H1 (cell line): ENCODE measurements around the gene MMAA. TPM values are rescaled to one million over a fixed set of nuclear protein-coding genes. Genes with fewer than 3 reads are reported as not detected.

ENCODE experiments used
- CTCF ChIA-PET: fragments of 300-600 bp; sonication (Branson Sonifier 250); formaldehyde crosslinking; loops from one replicate; lab custom pipeline; 2021; ENCODE audit not compliant: partially characterized antibody; lab: Charles Lee
- POLR2A ChIA-PET: fragments of 300-600 bp; sonication (Branson Sonifier 250); formaldehyde crosslinking; loops from one replicate; lab custom pipeline; 2021; ENCODE audit warnings: inconsistent platforms; ENCODE audit not compliant: partially characterized antibody; lab: Charles Lee
- DNase-seq, 2 experiments: peaks; one replicate each; pipeline versions ENCODE4 v3.0.0 to v3.0.0-alpha.2; 2010 to 2022; ENCODE audit warnings: low spot score in 2 of 2, low read depth in 1 of 2, mixed read lengths in 1 of 2
- FAIRE-seq: peaks from 2 replicates; lab custom pipeline; 2011; peaks lifted over from hg19 to GRCh38; lab: Jason Lieb, UNC
- H2AFZ ChIP-seq: 2 replicates; pipeline ENCODE4 v1.8.1; 2012; ENCODE audit warnings: low read length, inconsistent platforms
- H2AK5ac ChIP-seq: 2 replicates; pipeline ENCODE4 v1.6.1; 2013; ENCODE audit warnings: low read depth, low read length
- H2BK120ac ChIP-seq: replicated peaks from 2 replicates; pipeline ENCODE3; 2013; ENCODE audit warnings: low read depth, low read length, inconsistent platforms
- H2BK12ac ChIP-seq: 2 replicates; pipeline ENCODE4 v1.6.1; 2013; ENCODE audit warnings: low read depth, low read length
- H2BK15ac ChIP-seq: 2 replicates; pipeline ENCODE4 v1.6.1; 2013; ENCODE audit warnings: low read length
- H2BK20ac ChIP-seq: 2 replicates; pipeline ENCODE4 v1.6.1; 2013; ENCODE audit warnings: low read length
- H2BK5ac ChIP-seq: 2 replicates; pipeline ENCODE4 v1.6.1; 2013; ENCODE audit warnings: low read depth, low read length
- H3K14ac ChIP-seq: 2 replicates; pipeline ENCODE4 v1.6.1; 2013; ENCODE audit warnings: inconsistent platforms; ENCODE audit not compliant: insufficient read length
- H3K18ac ChIP-seq: 2 replicates; pipeline ENCODE4 v1.6.1; 2013; ENCODE audit warnings: low read length; ENCODE audit errors: extremely low read depth
- H3K23ac ChIP-seq: 2 replicates; pipeline ENCODE4 v1.6.1; 2013; ENCODE audit warnings: inconsistent platforms; ENCODE audit not compliant: insufficient read length
- H3K23me2 ChIP-seq: 2 replicates; pipeline ENCODE4 v1.6.1; 2013; ENCODE audit warnings: low read depth, low read length
- H3K27ac ChIP-seq: 2 replicates; pipeline ENCODE4 v1.6.1; 2011; ENCODE audit warnings: low read depth, low read length, inconsistent platforms
- H3K27me3 ChIP-seq, 4 experiments: replicated peaks in 1 of 4; 1 replicate in 1 of 4; 2 replicates in 3 of 4; pipeline versions ENCODE4 v1.6.1 to v1.8.1; 2011 to 2013; ENCODE audit warnings: low read length in 3 of 4, mild to moderate bottlenecking in 3 of 4, inconsistent platforms in 2 of 4, mixed read lengths in 2 of 4, moderate library complexity in 1 of 4; ENCODE audit not compliant: control insufficient read depth in 3 of 4, insufficient read depth in 3 of 4; ENCODE audit errors: extremely low read depth in 1 of 4
- H3K36me3 ChIP-seq, 4 experiments: 2 replicates each; pipeline versions ENCODE4 v1.6.1 to v1.8.1; 2011 to 2013; ENCODE audit warnings: mild to moderate bottlenecking in 4 of 4, low read length in 3 of 4, moderate library complexity in 2 of 4, control low read depth in 1 of 4, inconsistent platforms in 1 of 4; ENCODE audit not compliant: insufficient read depth in 4 of 4, control insufficient read depth in 2 of 4
- H3K4ac ChIP-seq: replicated peaks from 2 replicates; pipeline ENCODE3; 2013; ENCODE audit warnings: low read length, low read depth, mixed read lengths, inconsistent platforms; ENCODE audit not compliant: insufficient read length
- H3K4me1 ChIP-seq, 4 experiments: replicated peaks in 1 of 4; 1 replicate in 1 of 4; 2 replicates in 3 of 4; pipeline versions ENCODE4 v1.6.1 to v1.8.1; 2011 to 2013; ENCODE audit warnings: low read length in 3 of 4, inconsistent platforms in 2 of 4, mixed read lengths in 1 of 4; ENCODE audit not compliant: insufficient read depth in 4 of 4, control insufficient read depth in 3 of 4
- H3K4me2 ChIP-seq, 2 experiments: 2 replicates each; pipeline versions ENCODE4 v1.6.1 to v1.8.1; 2011 to 2013; ENCODE audit warnings: low read depth in 2 of 2, low read length in 2 of 2, control low read depth in 1 of 2, inconsistent platforms in 1 of 2, mild to moderate bottlenecking in 1 of 2; ENCODE audit not compliant: insufficient read depth in 1 of 2
- H3K4me3 ChIP-seq, 4 experiments: fragments of 200-600, 300-600 bp in 1 of 4; sonication (generic), shearing (Covaris generic), sonication (Bioruptor Twin) in 1 of 4; 2 replicates each; pipeline versions ENCODE4 v1.5.1 to v1.8.1; 2011 to 2016; ENCODE audit warnings: low read length in 4 of 4, low read depth in 3 of 4, control low read depth in 2 of 4, inconsistent platforms in 2 of 4, mild to moderate bottlenecking in 2 of 4, mixed read lengths in 1 of 4, moderate library complexity in 1 of 4; ENCODE audit not compliant: insufficient read depth in 2 of 4; ENCODE audit errors: extremely low read depth in 1 of 4
- H3K56ac ChIP-seq: replicated peaks from 2 replicates; pipeline ENCODE3; 2013; ENCODE audit warnings: low read depth, mild to moderate bottlenecking, mixed read lengths, low read length, inconsistent platforms; ENCODE audit not compliant: insufficient read length
- H3K79me1 ChIP-seq: 2 replicates; pipeline ENCODE4 v1.6.1; 2013; ENCODE audit warnings: low read depth, low read length, control low read depth
- H3K79me2 ChIP-seq, 2 experiments: 2 replicates each; pipeline versions ENCODE4 v1.6.1 to v1.8.1; 2012 to 2013; ENCODE audit warnings: low read length in 2 of 2, mild to moderate bottlenecking in 2 of 2, inconsistent platforms in 1 of 2; ENCODE audit not compliant: insufficient read depth in 2 of 2, control insufficient read depth in 1 of 2
- H3K9ac ChIP-seq, 4 experiments: replicated peaks in 1 of 4; 1 replicate in 1 of 4; 2 replicates in 3 of 4; pipeline versions ENCODE4 v1.6.1 to v1.8.1; 2011 to 2013; ENCODE audit warnings: low read depth in 3 of 4, low read length in 3 of 4, control low read depth in 2 of 4, mild to moderate bottlenecking in 2 of 4, moderate library complexity in 2 of 4, inconsistent platforms in 1 of 4; ENCODE audit errors: extremely low read depth in 1 of 4
- H3K9me3 ChIP-seq, 2 experiments: 2 replicates each; pipeline versions ENCODE4 v1.6.1 to v1.8.1; 2012 to 2013; ENCODE audit warnings: mild to moderate bottlenecking in 2 of 2, moderate library complexity in 2 of 2, control low read depth in 1 of 2, inconsistent platforms in 1 of 2, low read depth in 1 of 2, low read length in 1 of 2, mixed read lengths in 1 of 2; ENCODE audit not compliant: insufficient read depth in 2 of 2
- H4K20me1 ChIP-seq, 2 experiments: replicated peaks in 1 of 2; 2 replicates each; pipeline versions ENCODE3 to v1.8.1; 2011 to 2013; ENCODE audit warnings: inconsistent platforms in 2 of 2, low read length in 2 of 2, mild to moderate bottlenecking in 1 of 2; ENCODE audit not compliant: insufficient read depth in 2 of 2, control insufficient read depth in 1 of 2
- H4K5ac ChIP-seq: 2 replicates; pipeline ENCODE4 v1.6.1; 2013; ENCODE audit warnings: low read length, low read depth, mixed read lengths, inconsistent platforms; ENCODE audit not compliant: insufficient read length
- H4K8ac ChIP-seq: 2 replicates; pipeline ENCODE4 v1.8.0; 2013; ENCODE audit warnings: mild to moderate bottlenecking, moderate library complexity, low read length, inconsistent platforms; ENCODE audit not compliant: insufficient read depth; ENCODE audit errors: extremely low read depth
- H4K91ac ChIP-seq: replicated peaks from 2 replicates; pipeline ENCODE3; 2013; ENCODE audit warnings: low read length, mixed read lengths, inconsistent platforms; ENCODE audit not compliant: insufficient read length
- ATF3 ChIP-seq: IDR thresholded peaks from 2 replicates; pipeline ENCODE4 v1.6.1; 2011; ENCODE audit warnings: low read depth, mild to moderate bottlenecking, low read length; ENCODE audit not compliant: insufficient read depth
- BACH1 ChIP-seq: IDR thresholded peaks from 2 replicates; pipeline ENCODE4 v1.6.1; 2012; ENCODE audit warnings: low read length, improper control_type of control experiment
- CHD1 ChIP-seq: IDR thresholded peaks from 2 replicates; pipeline ENCODE4 v1.6.1; 2012; ENCODE audit warnings: low read depth, low read length, improper control_type of control experiment
- JUND ChIP-seq: IDR thresholded peaks from 2 replicates; pipeline ENCODE4 v1.6.1; 2011; ENCODE audit warnings: mild to moderate bottlenecking, improper control_type of control experiment, low read length
- MAFK ChIP-seq: IDR thresholded peaks from 2 replicates; pipeline ENCODE4 v1.6.1; 2012; ENCODE audit warnings: low read depth, mild to moderate bottlenecking, improper control_type of control experiment, low read length
- SIX5 ChIP-seq: IDR thresholded peaks from 2 replicates; pipeline ENCODE4 v1.6.1; 2011; ENCODE audit warnings: mild to moderate bottlenecking, low read depth, low read length
- TEAD4 ChIP-seq: IDR thresholded peaks from 2 replicates; pipeline ENCODE4 v1.6.1; 2012; ENCODE audit warnings: low read depth, low read length, inconsistent platforms, mixed read lengths
- YY1 ChIP-seq: IDR thresholded peaks from 2 replicates; pipeline ENCODE4 v1.6.1; 2011; ENCODE audit warnings: low read depth, mild to moderate bottlenecking, low read length
- WGBS, 2 experiments: shearing (Covaris generic) in 1 of 2; methylation state at CpG; one replicate each; pipeline versions ENCODE4 v1.1.6 to v1.1.7; 2013 to 2015; ENCODE audit warnings: low lambda C conversion rate in 2 of 2, mixed read lengths in 2 of 2, inconsistent platforms in 1 of 2, low coverage in 1 of 2, missing lambda C conversion rate in 1 of 2; ENCODE audit not compliant: insufficient replicate concordance in 2 of 2, insufficient coverage in 1 of 2, insufficient read length in 1 of 2; ENCODE audit errors: extremely low coverage in 1 of 2, missing lambda C conversion rate in 1 of 2; 5-methylcytosine and 5-hydroxymethylcytosine counted together
- polyA plus RNA-seq, 7 experiments: library from polyadenylated mRNA; depleted of rRNA in 3 of 7; stranded (reverse) in 5 of 7; unstranded in 2 of 7; fragments of >200 nt in 5 of 7; fragments of 200-250 nt in 2 of 7; gene quantifications; 1 replicate in 5 of 7; 2 replicates in 1 of 7; 4 replicates in 1 of 7; pipeline versions ENCODE4 v1.2.1 to v1.2.3, GENCODE V29; 2011 to 2013; ENCODE audit warnings: missing spikeins in 2 of 7, mixed read lengths in 2 of 7
- total RNA-seq: library from RNA; stranded (reverse); fragmentation: NEBNext Ultra II Directional; extraction: Animal tissue kit (Norgen Biotek cat#: 25700); gene quantifications from 2 replicates; pipeline ENCODE4 v1.2.1, GENCODE V29; 2021

The MMAA gene
- total and polyA plus RNA-seq, 2 of the 8 experiments (the other 6 are each of a cell fraction or from before 2014, with no cell fraction given) = 0.98 to 4.9 TPM

GRCh38 chr4:145635117-145635516 lies 15.9 kb downstream of the MMAA start:
- H2BK12ac ChIP-seq = no peak overlapping the region
- no peaks in the 10 kb centered on the region for H3K79me2 ChIP-seq
- no peak overlapping the region for H2BK20ac ChIP-seq
- H3K23me2 ChIP-seq = no peaks in the 10 kb centered on the region
- no peak overlapping the region for H3K18ac ChIP-seq
- no peak overlapping the region for H3K14ac ChIP-seq
- no peak overlapping the region for H2AK5ac ChIP-seq
- H3K9ac ChIP-seq = no peak overlapping the region
- CTCF ChIA-PET = interaction anchor here (1.0 to 1.8 kb wide), 2 partner anchors 10 to 11 kb away, joined by 4 read pairs; no protein-coding TSS in a partner anchor
- H3K4me2 ChIP-seq = no peak overlapping the region
- no peaks in the 10 kb centered on the region for H3K36me3 ChIP-seq
- no peak overlapping the region for H3K27ac ChIP-seq
- H3K4me3 ChIP-seq = no peak overlapping the region
- H3K56ac ChIP-seq = no peak overlapping the region
- 77% methylated on average over 1 of the region's 1 CpG; no CpG with 5 or more reads in 1 of the 2 experiments for WGBS, 2 experiments
- no peaks in the 10 kb centered on the region for H3K79me1 ChIP-seq
- no peak overlapping the region for H3K23ac ChIP-seq
- H3K4ac ChIP-seq = no peak overlapping the region
- H2BK15ac ChIP-seq = no peak overlapping the region
- DNase-seq (no peak), FAIRE-seq (no peak)
- H3K27me3 ChIP-seq = no peaks in the 10 kb centered on the region
- H3K9me3 ChIP-seq = no peaks in the 10 kb centered on the region
- H4K20me1 ChIP-seq = no peaks in the 10 kb centered on the region
- TF ChIP-seq ATF3 (no peak), YY1 (no peak), SIX5 (no peak), JUND (no peak), MAFK (no peak), BACH1 (no peak), TEAD4 (no peak), CHD1 (no peak)
- no peak overlapping the region; the same call in 1 of the 2 replicates for H2BK5ac ChIP-seq
- H4K91ac ChIP-seq = no peak overlapping the region
- H4K8ac ChIP-seq = no peak overlapping the region; the same call in 1 of the 2 replicates
- H4K5ac ChIP-seq = no peak overlapping the region
- POLR2A ChIA-PET = no interaction called here
- H2AFZ ChIP-seq = peak overlapping the region; percentile 34; the same call in 1 of the 2 replicates
- peaks cover 0 to 8% (median 3%) of the 10 kb centered on the region in 4 experiments; a peak in 2 of 7 replicates for H3K4me1 ChIP-seq
- H2BK120ac ChIP-seq = no peak overlapping the region
